SU-DHL-6 (cell line): ENCODE results near the gene DGKB.

ENCODE experiments used
- H2AFZ ChIP-seq: fragments of 200-600 bp; sonication (generic); 2 replicates; pipeline ENCODE4 v1.6.1; 2014; ENCODE audit warnings: low read depth, mild to moderate bottlenecking, moderate library complexity, mixed read lengths, antibody characterized with exemption, low read length; ENCODE audit not compliant: severe bottlenecking
- H3F3A ChIP-seq: fragments of 200-600 bp; shearing (Covaris generic); 2 replicates; pipeline ENCODE4 v1.6.0; 2016; ENCODE audit warnings: antibody characterized with exemption, mild to moderate bottlenecking; ENCODE audit not compliant: insufficient read depth
- H3K27ac ChIP-seq: fragments of 200-600 bp; sonication (generic); 2 replicates; pipeline ENCODE4 v1.5.1; 2016; ENCODE audit warnings: low read depth, mild to moderate bottlenecking, low read length, moderate library complexity, mixed read lengths
- H3K27me3 ChIP-seq: fragments of 200-600 bp; sonication (generic), shearing (Covaris generic); 2 replicates; pipeline ENCODE4 v1.6.0; 2014; ENCODE audit warnings: mild to moderate bottlenecking, low read length
- H3K36me3 ChIP-seq: fragments of 200-600 bp; sonication (generic); 2 replicates; pipeline ENCODE4 v1.6.1; 2014; ENCODE audit warnings: mild to moderate bottlenecking, low read length, mixed read lengths
- H3K4me2 ChIP-seq: fragments of 300-600, 200-600 bp; shearing (Covaris generic), sonication (generic); 2 replicates; pipeline ENCODE4 v1.6.0; 2014; ENCODE audit warnings: low read length, low read depth, mild to moderate bottlenecking; ENCODE audit not compliant: poor library complexity, severe bottlenecking
- H3K4me3 ChIP-seq: fragments of 200-600 bp; sonication (generic); 2 replicates; pipeline ENCODE4 v1.5.1; 2014; ENCODE audit warnings: antibody characterized with exemption, low read length, mild to moderate bottlenecking, mixed read lengths; ENCODE audit not compliant: insufficient read depth, poor library complexity, severe bottlenecking
- H3K79me2 ChIP-seq: fragments of 200-600 bp; sonication (generic); 2 replicates; pipeline ENCODE4 v1.6.1; 2014; ENCODE audit warnings: mild to moderate bottlenecking, low read length, moderate library complexity; ENCODE audit not compliant: insufficient read depth
- H3K9ac ChIP-seq: fragments of 200-600 bp; sonication (generic); 2 replicates; pipeline ENCODE4 v1.7.0; 2014; ENCODE audit warnings: mild to moderate bottlenecking, low read length
- H3K9me2 ChIP-seq: fragments of 200-600 bp; sonication (generic); replicated peaks from 2 replicates; pipeline ENCODE4 v1.6.1; 2014; ENCODE audit warnings: low read length; ENCODE audit not compliant: insufficient read depth
- H3K9me3 ChIP-seq: fragments of 200-600 bp; sonication (generic); 2 replicates; pipeline ENCODE4 v1.6.1; 2014; ENCODE audit warnings: low read length, mixed read lengths; ENCODE audit not compliant: insufficient read depth
- H4K20me1 ChIP-seq: fragments of 200-600 bp; sonication (generic); 2 replicates; pipeline ENCODE4 v1.6.1; 2014; ENCODE audit warnings: low read depth, mild to moderate bottlenecking, antibody characterized with exemption, low read length, moderate library complexity, mixed read lengths
- EZH2phosphoT487 ChIP-seq: fragments of 200-600 bp; sonication (generic), shearing (Covaris generic); conservative IDR thresholded peaks from 2 replicates; pipeline ENCODE4 v1.6.1; 2018; ENCODE audit warnings: mild to moderate bottlenecking, antibody characterized with exemption, low read length, moderate library complexity, mixed read lengths
- TF ChIP-seq, protein P1 (sequence below): fragments of 200-600 bp; sonication (generic); IDR thresholded peaks from one replicate; pipeline ENCODE4 v1.5.1; 2017; ENCODE audit warnings: antibody characterized with exemption, mild to moderate bottlenecking, low read length, moderate library complexity; ENCODE audit not compliant: insufficient read depth, poor library complexity, severe bottlenecking

The DGKB gene

DNA sequence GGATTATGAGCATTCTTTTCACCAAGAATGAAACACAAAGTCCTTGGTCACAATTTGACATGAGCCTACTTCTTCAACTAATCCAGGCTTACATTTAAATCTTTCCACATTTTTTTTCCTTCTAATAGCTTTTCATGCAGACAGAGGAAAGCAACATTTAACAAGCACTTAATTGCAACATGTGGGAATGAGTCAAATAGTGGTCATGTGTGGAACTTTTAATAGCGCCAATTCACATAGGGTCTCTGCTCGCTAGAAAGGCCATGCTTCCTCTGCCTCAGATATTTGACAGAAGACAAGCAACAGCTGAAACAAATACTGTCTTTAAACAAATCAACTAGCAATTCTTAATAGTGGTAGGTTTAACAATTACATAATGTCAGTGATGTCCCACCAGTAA is 627.2 kb downstream of the DGKB start:
- H3K27ac ChIP-seq = no peak overlapping the region
- H4K20me1 ChIP-seq = no peaks in the 10 kb centered on the region
- H3K36me3 ChIP-seq = no peaks in the 10 kb centered on the region
- H3K9ac ChIP-seq = no peak overlapping the region
- no peak overlapping the region for H2AFZ ChIP-seq
- no peaks in the 10 kb centered on the region for H3K79me2 ChIP-seq
- no peak overlapping the region for H3K4me2 ChIP-seq
- H3K9me3 ChIP-seq = no peaks in the 10 kb centered on the region
- no peaks in the 10 kb centered on the region for H3K9me2 ChIP-seq
- H3F3A ChIP-seq = no peaks in the 10 kb centered on the region
- TF ChIP-seq, protein P1, sequence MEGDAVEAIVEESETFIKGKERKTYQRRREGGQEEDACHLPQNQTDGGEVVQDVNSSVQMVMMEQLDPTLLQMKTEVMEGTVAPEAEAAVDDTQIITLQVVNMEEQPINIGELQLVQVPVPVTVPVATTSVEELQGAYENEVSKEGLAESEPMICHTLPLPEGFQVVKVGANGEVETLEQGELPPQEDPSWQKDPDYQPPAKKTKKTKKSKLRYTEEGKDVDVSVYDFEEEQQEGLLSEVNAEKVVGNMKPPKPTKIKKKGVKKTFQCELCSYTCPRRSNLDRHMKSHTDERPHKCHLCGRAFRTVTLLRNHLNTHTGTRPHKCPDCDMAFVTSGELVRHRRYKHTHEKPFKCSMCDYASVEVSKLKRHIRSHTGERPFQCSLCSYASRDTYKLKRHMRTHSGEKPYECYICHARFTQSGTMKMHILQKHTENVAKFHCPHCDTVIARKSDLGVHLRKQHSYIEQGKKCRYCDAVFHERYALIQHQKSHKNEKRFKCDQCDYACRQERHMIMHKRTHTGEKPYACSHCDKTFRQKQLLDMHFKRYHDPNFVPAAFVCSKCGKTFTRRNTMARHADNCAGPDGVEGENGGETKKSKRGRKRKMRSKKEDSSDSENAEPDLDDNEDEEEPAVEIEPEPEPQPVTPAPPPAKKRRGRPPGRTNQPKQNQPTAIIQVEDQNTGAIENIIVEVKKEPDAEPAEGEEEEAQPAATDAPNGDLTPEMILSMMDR = no peak
- TF ChIP-seq EZH2phosphoT487 = no peak
- H3K4me3 ChIP-seq = no peak overlapping the region
- H3K27me3 ChIP-seq = no peaks in the 10 kb centered on the region

DNA sequence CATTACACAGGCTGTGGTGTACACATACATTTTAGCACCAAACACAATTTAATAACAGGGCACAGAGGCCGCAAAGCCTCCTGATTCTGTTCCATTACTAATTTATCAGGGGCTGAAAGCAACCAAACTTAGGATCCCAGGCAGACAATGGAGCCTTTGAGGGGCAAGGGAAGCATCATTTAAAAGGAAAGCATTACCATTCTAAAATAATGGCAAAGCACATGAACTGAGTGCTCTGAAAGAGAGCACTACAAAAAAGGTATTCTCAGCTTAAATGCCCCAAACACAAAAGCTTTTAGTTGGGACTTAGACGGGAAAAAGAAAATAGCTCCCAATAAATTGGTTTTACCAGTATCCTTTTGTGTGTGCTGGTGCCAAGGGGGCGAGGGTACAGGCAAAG is 631.1 kb downstream of the DGKB start:
- Histone ChIP-seq H2AFZ (no peak overlapping the region), H4K20me1 (no peaks in the 10 kb centered on the region), H3F3A (no peaks in the 10 kb centered on the region), H3K4me2 (no peak overlapping the region), H3K27ac (no peak overlapping the region), H3K27me3 (no peaks in the 10 kb centered on the region), H3K4me3 (no peak overlapping the region), H3K9me3 (no peaks in the 10 kb centered on the region), H3K79me2 (no peaks in the 10 kb centered on the region), H3K9me2 (no peaks in the 10 kb centered on the region), H3K9ac (no peak overlapping the region), H3K36me3 (no peaks in the 10 kb centered on the region)
- TF ChIP-seq, protein P1 = no peak
- no peak for TF ChIP-seq EZH2phosphoT487

DNA sequence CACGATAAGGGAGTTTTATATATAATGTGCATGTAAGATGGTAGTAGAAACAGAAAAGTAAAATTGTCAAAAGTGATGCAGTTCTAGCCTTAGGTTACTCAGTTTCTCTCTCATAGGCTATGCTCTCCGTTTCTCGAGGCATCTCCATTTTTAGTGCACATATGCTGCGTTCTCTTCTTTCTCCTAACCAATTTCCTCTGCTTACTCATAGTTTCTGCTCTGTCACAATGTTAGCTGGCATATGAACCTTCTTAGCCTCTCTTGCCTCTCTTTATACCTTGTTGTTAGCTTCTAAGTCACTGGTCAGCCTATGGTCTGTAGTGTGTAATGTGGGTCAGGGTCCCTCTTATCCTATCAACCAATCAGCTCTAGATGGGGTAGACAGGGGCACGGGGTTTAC is 632.5 kb downstream of the DGKB start:
- no peak for TF ChIP-seq EZH2phosphoT487
- TF ChIP-seq, protein P1 = no peak
- no peak overlapping the region for H3K27ac ChIP-seq
- no peaks in the 10 kb centered on the region for H3K79me2 ChIP-seq
- no peaks in the 10 kb centered on the region for H4K20me1 ChIP-seq
- H3K4me2 ChIP-seq = no peak overlapping the region
- H3K9me3 ChIP-seq = no peaks in the 10 kb centered on the region
- no peak overlapping the region for H3K4me3 ChIP-seq
- no peak overlapping the region for H3K9ac ChIP-seq
- no peaks in the 10 kb centered on the region for H3K36me3 ChIP-seq
- H2AFZ ChIP-seq = no peak overlapping the region
- no peaks in the 10 kb centered on the region for H3K9me2 ChIP-seq
- H3F3A ChIP-seq = no peaks in the 10 kb centered on the region
- H3K27me3 ChIP-seq = no peaks in the 10 kb centered on the region

DNA sequence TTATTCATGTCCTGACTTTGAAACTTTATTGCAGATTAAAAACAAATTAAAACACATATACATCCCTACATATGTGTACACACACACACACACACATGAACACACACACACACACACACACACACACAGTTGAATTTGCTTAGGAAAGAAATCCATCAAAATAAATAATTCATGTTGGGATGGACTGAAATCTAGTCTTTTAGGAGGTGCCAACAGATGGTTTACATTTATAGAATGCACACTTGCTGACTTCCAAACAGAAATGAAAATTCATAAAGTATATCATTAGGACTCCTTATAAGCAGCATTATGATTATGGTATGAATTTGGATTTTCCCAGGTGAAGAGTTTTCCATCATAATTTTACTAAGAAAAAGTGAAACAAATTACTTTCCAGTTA is 642.5 kb downstream of the DGKB start:
- Histone ChIP-seq H2AFZ (no peak overlapping the region), H3K27me3 (no peaks in the 10 kb centered on the region), H3K36me3 (no peaks in the 10 kb centered on the region), H4K20me1 (no peaks in the 10 kb centered on the region), H3F3A (no peaks in the 10 kb centered on the region), H3K27ac (no peak overlapping the region), H3K9ac (no peak overlapping the region), H3K9me2 (no peaks in the 10 kb centered on the region), H3K4me3 (no peak overlapping the region), H3K4me2 (no peak overlapping the region), H3K79me2 (no peaks in the 10 kb centered on the region), H3K9me3 (no peaks in the 10 kb centered on the region)
- no peak for TF ChIP-seq EZH2phosphoT487
- TF ChIP-seq, protein P1 = no peak
